GM21447 (cell line): ENCODE data around the gene PRDM11.
A peak's percentile ranks its signal among the peaks of the same experiment; 100 is the strongest.
"Not testable (repeated sequence)": the region's sequence is repeated elsewhere in the genome, so short reads cannot be mapped to it uniquely, and the experiment has no call there.

Source experiments
- ATAC-seq: cut with Tn5 transposase; IDR thresholded peaks from one replicate; pipeline ENCODE4 v1.9.1; 2021; ENCODE audit not compliant: unreplicated experiment

PRDM11 gene

DNA sequence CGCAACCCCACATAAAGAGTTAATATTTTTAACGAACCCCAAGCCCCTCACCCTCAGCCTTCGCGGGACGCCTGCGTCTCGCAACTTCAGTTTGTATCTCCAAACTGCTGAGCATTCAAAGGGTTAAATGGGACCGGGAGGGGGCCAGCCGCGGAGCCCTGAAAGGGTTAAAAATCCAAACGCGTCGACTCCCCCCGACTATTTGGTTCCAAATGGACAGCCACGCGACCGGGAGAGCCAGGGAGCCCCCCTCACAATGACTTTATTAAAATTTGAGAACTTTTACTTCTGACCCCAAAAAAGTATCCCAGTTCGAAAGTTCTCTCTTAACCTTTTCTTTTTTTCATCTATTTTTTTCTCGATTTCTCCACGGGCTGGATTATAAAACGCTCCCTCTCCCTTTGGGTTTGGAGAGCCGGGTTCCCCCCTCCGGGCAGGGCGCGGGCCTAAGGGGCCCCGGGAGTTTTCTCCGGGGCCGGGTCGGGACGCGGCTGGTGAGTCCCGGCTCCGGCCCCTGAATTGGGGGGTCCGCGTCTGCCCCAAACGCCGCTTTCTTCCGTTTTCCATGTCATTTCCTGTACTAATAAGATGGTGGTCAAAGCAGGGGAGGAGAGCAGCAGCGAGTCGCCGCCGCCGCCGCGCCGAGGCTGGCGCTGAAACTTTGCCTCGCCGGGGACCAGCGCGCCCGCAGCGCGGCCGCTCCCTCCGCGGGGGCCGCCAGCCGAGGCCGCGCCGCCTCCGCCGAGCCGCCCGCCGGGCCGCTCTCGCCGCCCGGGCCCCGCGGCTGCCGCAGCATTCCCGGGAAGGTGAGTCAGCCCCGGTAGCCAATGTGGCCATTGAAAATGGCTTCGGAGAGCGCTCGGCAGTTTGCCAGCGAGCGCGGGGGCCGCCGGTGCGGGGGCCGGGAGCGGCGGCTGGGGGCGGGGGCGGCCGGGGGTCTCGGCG lies at the start of gene PRDM11:
Gene PRDM11, plus strand, starts transcription at position 568 of the 945 bp plus-strand sequence. CDS start 35,128 bp downstream, outside the sequence.
- ATAC-seq, result peak; percentile 38

DNA sequence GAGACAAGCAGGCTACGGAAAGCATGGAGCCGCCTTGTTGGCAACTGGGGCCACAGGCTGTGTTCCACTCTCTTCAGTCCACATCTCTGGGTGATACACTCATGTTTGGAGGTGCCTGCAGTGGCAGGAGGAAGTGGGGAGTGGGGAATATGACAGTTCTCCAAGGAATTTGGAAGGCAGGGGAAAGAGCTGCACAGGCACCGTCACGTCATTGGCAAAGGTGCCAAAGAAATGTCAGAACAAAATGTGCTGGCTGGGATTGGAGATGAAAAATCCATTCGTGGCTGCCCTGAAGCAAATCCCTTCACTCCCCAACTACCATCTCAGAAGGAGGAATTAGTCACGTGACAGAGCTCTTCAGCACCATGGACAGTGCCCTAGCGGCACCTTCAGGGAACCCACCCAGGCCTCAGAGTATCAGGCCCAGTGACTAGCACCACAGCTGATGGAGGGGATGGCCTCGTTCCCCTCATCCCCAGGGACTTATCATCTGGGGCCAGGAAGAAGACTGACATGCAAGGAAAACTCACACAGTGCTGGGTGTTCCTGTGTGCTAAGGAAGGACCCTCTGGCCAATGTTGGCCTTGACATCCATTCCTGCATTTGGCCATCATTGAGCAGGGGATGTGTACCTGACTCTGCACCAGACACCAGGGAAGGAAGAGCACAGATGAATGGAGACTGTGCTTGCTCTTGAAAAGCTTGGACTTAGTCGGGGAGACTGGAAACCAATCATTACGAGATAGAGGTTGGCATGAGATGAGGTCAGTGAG lies 48.5 kb upstream of the PRDM11 start:
- ATAC-seq, result no peak

DNA sequence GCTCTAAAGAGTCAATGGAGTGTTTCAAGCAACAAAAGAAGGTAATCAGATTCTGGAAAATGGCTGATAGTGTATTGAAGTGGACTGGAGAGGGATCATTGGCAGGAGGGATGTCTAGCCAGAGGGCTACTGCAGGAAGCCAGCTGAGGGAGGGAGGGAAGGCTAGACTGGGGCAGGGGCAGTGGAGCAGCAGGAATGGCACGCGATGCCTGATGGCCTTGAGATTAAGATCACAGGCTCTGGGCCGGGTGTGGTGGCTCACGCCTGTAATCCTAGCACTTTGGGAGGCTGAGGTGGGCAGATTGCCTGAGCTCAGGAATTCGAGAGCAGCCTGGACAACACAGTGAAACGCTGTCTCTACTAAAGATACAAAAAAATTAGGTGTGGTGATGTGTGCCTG lies 47.5 kb upstream of the PRDM11 start:
- no peak for ATAC-seq

DNA sequence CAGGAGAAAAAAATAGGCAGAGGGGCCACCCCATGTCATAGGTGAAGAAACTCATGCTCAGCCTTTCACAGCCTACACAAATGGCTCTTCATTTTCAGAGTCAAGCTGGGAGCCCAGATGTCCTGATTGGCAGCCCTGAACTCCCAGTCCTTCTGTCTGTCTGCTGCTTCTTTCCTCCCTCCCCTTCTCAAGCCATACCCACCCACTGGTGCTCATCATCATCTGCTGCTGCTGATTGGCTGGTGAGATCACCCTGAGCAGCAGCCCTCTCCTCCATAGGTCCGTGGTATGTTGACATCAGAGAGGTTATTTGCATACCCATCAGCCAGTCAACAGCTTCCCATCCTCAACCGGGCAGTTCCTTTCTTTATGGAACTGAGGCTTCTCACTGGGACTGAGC lies 46.1 kb upstream of the PRDM11 start:
- no peak for ATAC-seq

DNA sequence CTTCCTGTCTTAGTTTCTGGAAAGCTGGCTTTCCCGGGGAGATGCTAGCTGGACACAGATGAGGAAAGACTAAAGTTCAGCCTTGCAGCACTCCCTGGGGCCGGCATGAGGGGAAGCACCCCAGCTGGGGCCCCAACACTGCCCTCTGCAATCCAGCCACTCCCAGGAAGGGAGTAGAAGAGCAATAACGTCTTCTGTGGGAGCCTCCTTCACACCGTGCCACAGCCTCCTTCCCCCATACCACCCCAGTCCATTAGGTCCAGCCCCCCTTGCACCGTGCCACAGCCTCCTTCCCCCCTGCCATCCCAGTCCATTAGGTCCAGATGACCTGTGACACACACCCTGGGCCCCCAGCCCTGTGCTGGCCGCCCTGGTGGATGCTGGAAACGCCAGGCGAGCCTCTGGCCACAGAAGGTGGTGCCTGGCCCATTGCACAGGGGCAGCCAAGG lies 44.1 kb upstream of the PRDM11 start:
- no peak for ATAC-seq

- peak; percentile 91 for ATAC-seq
Measured at GRCh38 chr11:45102810-45103621, 43.4 kb upstream of the PRDM11 start.

DNA sequence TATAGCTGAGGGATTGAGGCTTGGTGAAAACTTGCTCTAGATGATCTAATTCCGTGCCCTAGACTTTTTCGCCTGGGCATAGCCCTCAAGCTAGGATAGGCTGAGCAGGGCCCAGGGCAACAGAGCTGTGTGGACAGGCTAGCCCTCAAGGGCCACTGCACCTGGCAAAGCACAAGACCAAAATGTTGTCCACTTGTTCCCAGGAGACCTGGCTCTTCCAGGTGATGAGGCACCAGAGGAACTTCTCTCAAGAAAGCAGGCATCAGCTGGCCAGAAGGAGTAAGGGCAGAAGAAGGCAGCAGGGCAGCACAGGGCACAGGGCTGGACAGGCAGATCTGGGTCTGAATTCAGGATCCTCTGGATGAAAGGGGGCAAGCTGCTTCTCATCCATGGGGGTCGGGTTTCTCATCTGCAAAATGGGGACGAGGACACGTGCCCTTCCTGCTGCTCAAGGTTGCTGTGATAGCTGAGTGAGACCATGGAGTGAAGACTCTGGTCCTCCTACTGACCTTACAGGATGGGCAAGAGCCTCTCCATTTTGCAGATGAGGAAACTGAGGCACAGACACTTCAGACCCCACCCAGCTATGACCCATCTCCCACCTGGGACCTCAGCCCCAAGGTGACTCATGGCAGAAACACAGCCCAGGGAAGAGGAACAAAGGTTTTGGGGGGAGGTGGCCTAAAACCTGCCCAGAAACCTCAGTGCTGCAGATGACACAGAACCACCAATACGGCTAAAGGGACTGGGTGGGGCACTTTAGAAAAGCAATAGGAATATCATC lies 42.2 kb upstream of the PRDM11 start:
- ATAC-seq, result no peak

GRCh38 chr11:45104790-45105084 lies 41.7 kb upstream of the PRDM11 start:
- ATAC-seq, result no peak

DNA sequence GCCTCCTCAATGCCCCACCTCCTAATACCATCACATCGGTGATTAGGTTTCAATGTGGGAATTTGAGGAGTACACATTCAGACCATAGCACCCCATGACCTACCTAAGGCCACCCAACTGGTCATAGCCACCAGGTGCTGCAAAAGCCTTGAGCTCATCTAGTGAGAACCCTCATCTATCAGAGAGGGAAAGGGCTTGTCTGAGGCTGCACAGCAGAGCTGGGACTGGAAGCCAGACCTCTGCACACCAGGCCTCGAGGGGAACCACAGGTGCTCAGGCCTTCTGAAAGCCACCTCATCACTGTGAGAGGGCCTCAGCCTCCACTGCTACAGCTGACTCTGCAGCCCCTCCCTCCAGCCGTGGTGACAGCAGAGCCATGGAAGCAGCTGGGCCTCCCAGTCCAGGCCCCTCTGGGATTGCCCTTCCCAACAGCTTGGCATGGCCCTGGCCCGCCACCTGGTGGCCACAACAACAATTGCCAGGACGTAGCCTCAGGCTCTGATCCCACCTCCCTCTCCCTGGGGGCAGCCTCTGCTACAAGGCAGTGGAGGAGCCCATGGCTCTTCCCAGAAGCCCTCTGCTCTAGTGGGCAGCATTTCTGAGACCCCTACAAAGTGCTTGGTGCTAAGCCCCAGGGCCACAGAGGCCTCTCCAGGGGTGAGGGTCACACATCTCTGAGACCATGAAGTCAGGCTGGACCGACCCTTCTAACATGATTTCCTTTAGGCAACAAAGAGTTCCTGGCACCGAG lies 41.0 kb upstream of the PRDM11 start:
- peak; percentile 50 for ATAC-seq

GRCh38 chr11:45105984-45106375 lies 40.5 kb upstream of the PRDM11 start:
- ATAC-seq, result no peak

DNA sequence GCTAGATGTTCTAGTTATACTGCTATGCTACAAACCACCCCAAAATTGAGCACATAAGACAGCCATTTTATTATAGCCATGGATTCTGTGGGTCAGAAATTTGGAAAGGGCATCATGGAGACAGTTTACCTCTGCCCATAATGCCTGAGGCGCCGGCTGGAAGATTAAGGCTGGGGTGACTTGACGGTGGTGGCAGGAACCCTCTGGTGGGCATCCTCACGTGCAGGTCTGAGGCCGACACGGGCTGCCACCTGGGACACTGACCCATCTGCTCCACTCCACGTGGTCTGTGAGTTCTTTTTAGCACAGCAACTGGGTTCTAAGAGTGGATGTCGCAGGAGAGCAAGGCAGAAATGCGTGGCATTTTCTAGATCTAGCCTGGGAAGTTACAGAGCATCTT lies 40.0 kb upstream of the PRDM11 start:
- no peak for ATAC-seq

DNA sequence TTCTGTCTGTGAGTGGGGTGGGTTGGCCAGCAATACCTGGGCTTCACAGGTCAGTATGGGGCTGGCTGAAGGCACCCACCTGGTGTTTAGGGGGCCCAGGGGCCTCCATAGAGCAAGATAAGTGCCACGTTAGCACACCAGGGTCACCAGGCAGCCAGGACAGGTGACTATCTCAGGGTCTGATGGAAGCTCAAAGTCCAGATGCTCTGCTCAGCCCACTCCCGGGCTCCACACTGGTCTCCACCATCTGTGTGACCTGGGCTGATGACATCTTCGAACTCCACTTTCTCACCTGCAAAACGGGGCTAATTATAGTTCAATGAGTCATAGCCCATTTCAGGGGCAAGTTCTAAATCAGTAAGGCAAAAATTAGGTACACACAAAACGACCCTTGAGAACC lies 39.4 kb upstream of the PRDM11 start:
- no peak for ATAC-seq

- no peak for ATAC-seq
Measured at GRCh38 chr11:45108070-45109064, 38.1 kb upstream of the PRDM11 start.

- ATAC-seq, result no peak
Measured at GRCh38 chr11:45109400-45109799, 37.0 kb upstream of the PRDM11 start.

DNA sequence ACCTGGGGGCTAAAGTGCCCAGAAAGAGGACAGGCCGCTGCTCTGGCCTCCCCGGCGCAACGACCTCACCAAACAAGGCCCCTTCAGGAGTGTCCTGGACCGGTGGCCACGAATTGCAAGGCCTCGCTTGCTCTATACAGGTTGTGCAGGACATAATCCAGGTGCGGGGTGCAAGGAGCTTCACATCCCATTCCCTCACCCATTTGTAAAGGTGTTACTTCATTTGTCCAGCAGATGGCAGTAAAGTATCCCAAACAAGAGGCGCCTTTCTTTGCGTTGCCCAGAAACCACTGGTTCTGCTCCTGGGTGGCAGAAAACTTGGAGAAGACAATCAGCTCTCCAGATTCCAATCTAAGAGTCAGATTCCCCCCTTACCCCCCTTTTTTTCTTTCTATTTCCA lies 35.9 kb upstream of the PRDM11 start:
- ATAC-seq, result no peak

DNA sequence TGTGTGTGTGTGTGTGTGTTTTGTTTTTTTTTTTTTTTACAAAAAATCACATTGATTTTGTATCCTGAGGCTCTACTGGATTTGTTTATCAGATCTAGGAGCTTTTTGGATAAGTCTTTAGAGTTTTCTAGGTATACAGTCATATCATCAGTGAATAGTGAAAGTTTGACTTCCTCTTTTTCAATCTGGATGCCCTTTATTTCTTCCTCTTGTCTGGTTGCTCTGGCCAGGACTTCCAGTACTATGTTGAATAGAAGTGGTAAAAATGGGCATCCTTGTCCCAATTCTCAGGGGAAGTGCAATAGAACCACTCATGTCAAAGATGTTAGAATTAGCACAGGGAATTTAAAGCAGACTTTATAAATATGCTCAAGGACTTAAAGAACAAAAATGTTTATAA lies 32.6 kb upstream of the PRDM11 start:
- no peak for ATAC-seq

DNA sequence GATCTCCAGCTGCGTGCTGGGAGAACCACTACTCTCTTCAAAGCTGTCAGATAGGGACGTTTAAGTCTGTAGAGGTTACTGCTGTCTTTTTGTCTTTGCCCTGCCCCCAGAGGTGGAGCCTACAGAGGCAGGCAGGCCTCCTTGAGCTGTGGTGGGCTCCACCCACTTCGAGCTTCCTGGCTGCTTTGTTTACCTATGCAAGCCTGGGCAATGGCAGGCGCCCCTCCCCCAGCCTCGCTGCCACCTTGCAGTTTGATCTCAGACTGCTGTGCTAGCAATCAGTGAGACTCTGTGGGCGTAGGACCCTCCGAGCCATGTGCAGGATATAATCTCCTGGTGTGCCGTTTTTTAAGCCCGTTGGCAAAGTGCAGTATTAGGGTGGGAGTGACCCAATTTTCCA lies 18.6 kb upstream of the PRDM11 start:
- ATAC-seq, result not testable (repeated sequence)

- no peak for ATAC-seq
Measured at GRCh38 chr11:45133878-45134277, 12.6 kb upstream of the PRDM11 start.

DNA sequence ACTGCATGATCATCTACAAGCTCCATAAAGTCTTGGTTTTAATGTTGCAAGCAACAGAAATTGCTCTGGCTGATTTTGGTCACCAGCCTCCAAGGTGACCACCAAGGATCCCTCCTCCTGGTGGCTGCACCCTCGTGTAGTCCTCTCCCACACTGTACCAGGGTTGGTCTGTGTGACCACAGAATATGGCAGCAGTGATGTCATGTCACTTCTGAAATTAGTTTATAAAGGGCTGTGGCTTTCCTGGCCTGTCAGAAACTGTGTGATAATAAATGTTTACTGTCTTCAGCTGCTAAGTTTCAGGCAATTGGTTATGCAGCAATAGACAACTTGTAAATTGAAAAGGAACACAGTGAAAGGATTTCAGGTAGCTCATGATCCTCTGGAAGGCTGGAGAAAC lies 5.3 kb upstream of the PRDM11 start:
- ATAC-seq, result no peak
